K562 (cell line): ENCODE data around the gene CAMSAP2. TPM values are rescaled to one million over a fixed set of nuclear protein-coding genes. Genes with fewer than 3 reads are reported as not detected.

Source experiments
- ATAC-seq: fragments of 200-7000 bp; cut with Tn5 transposase; 3 replicates; pipeline ENCODE4 v1.9.1; 2020; ENCODE audit warnings: moderate library complexity
- BruUV-seq: library from RNA; stranded (reverse); fragments of 400-500 nt; replicated peaks from 2 replicates; lab custom pipeline; 2021; lab: Mats Ljungman, UMichigan
- CTCF ChIA-PET: fragments of 300-600 bp; formaldehyde crosslinking; extraction: SDS; loops from one replicate; lab custom pipeline; 2021; ENCODE audit warnings: low intra/inter-chr PET ratio; lab: Yijun Ruan, JAX
- POLR2A ChIA-PET: fragments of 300-600, 350-650 bp; sonication (Branson Sonifier 250); formaldehyde crosslinking; extraction: SDS; loops from one replicate; lab custom pipeline; 2021; ENCODE audit warnings: antibody characterized with exemption, inconsistent platforms; lab: Yijun Ruan, JAX
- DNase-seq, 4 experiments: peaks; one replicate each; pipeline versions ENCODE4 v3.0.0 to v3.0.0-alpha.2; 2011 to 2018; ENCODE audit warnings: low spot score in 3 of 4, mixed read lengths in 3 of 4; ENCODE audit errors: extremely low read depth in 1 of 4
- FAIRE-seq: peaks from 2 replicates; lab custom pipeline; 2011; peaks lifted over from hg19 to GRCh38; lab: Jason Lieb, UNC
- H2AFZ ChIP-seq: 2 replicates; pipeline ENCODE4 v1.6.0; 2011; ENCODE audit warnings: low read depth, low read length, control low read depth, inconsistent platforms
- H3K27ac ChIP-seq: fragments of 200-600 bp; 3 replicates; pipeline ENCODE4 v1.8.0; 2011; ENCODE audit warnings: low read depth, mild to moderate bottlenecking, control low read depth, inconsistent platforms, low read length, moderate library complexity, mixed read lengths; ENCODE audit errors: extremely low read depth
- H3K27me3 ChIP-seq, 2 experiments: fragments of 300-600 bp in 1 of 2; 2 replicates in 1 of 2; 3 replicates in 1 of 2; pipeline versions ENCODE4 v1.6.0 to v1.8.0; 2011; ENCODE audit warnings: inconsistent platforms in 2 of 2, low read length in 2 of 2, mild to moderate bottlenecking in 1 of 2, mixed read lengths in 1 of 2, moderate library complexity in 1 of 2; ENCODE audit not compliant: control insufficient read depth in 2 of 2, insufficient read depth in 2 of 2
- H3K36me3 ChIP-seq: fragments of 300-600 bp; 3 replicates; pipeline ENCODE4 v1.8.0; 2011; ENCODE audit warnings: mild to moderate bottlenecking, low read length, inconsistent platforms; ENCODE audit not compliant: control insufficient read depth, insufficient read depth
- H3K4me1 ChIP-seq, 2 experiments: fragments of 200-600 bp in 1 of 2; replicated peaks in 1 of 2; 2 replicates in 1 of 2; 3 replicates in 1 of 2; pipeline versions ENCODE4 v1.5.1 to v1.8.0; 2011; ENCODE audit warnings: inconsistent platforms in 2 of 2, low read length in 2 of 2, mild to moderate bottlenecking in 1 of 2, mixed read lengths in 1 of 2, moderate library complexity in 1 of 2; ENCODE audit not compliant: control insufficient read depth in 2 of 2, insufficient read depth in 2 of 2
- H3K4me2 ChIP-seq: 2 replicates; pipeline ENCODE4 v1.6.1; 2011; ENCODE audit warnings: low read length, control low read depth, inconsistent platforms, mixed read lengths; ENCODE audit not compliant: insufficient read depth
- H3K4me3 ChIP-seq: fragments of 200-600 bp; sonication (generic), shearing (Covaris generic); 2 replicates; pipeline ENCODE4 v1.5.1; 2016; ENCODE audit warnings: control low read depth, inconsistent platforms
- H3K79me2 ChIP-seq: fragments of 200-600 bp; 3 replicates; pipeline ENCODE4 v1.8.0; 2011; ENCODE audit warnings: low read length, inconsistent platforms; ENCODE audit not compliant: control insufficient read depth, insufficient read depth
- H3K9ac ChIP-seq, 2 experiments: 2 replicates each; pipeline versions ENCODE4 v1.6.0 to v1.6.1; 2011; ENCODE audit warnings: low read depth in 2 of 2, low read length in 2 of 2, control low read depth in 1 of 2, inconsistent platforms in 1 of 2, mild to moderate bottlenecking in 1 of 2, mixed read lengths in 1 of 2; ENCODE audit not compliant: insufficient read depth in 1 of 2
- H3K9me1 ChIP-seq: one replicate; pipeline ENCODE4 v1.6.0; 2011; ENCODE audit warnings: inconsistent platforms, mild to moderate bottlenecking, low read length, moderate library complexity; ENCODE audit not compliant: control insufficient read depth, insufficient read depth
- H3K9me3 ChIP-seq: replicated peaks from 2 replicates; pipeline ENCODE4 v1.5.1; 2011; ENCODE audit warnings: low read depth, low read length, inconsistent platforms; ENCODE audit not compliant: control insufficient read depth, insufficient read depth
- H4K20me1 ChIP-seq: replicated peaks from 2 replicates; pipeline ENCODE4 v1.6.1; 2011; ENCODE audit warnings: low read length, inconsistent platforms, mixed read lengths; ENCODE audit not compliant: control insufficient read depth, insufficient read depth
- BHLHE40 ChIP-seq: IDR thresholded peaks from 2 replicates; pipeline ENCODE4 v1.6.1; 2011; ENCODE audit warnings: low read length, improper control_type of control experiment
- CEBPG ChIP-seq, 3 experiments: fragments of 200-800 bp in 1 of 3; sonication (Bioruptor generic) in 1 of 3; sonication (generic) in 1 of 3; formaldehyde crosslinking in 1 of 3; IDR thresholded peaks in 2 of 3; conservative IDR thresholded peaks in 1 of 3; 2 replicates each; pipeline versions ENCODE4 v1.6.1 to v1.8.0; 2016 to 2022; ENCODE audit warnings: missing compliant biosample characterization in 2 of 3, missing genetic modification characterization in 2 of 3, mild to moderate bottlenecking in 1 of 3, missing genetic modification reagents in 1 of 3
- ELK3 ChIP-seq: fragments of 450-650 bp; formaldehyde crosslinking; IDR thresholded peaks from 2 replicates; pipeline ENCODE4 v1.4.0; 2020; ENCODE audit warnings: mild to moderate bottlenecking
- MLX ChIP-seq, 2 experiments: fragments of 450-650 bp in 1 of 2; sonication (generic) in 1 of 2; formaldehyde crosslinking; conservative IDR thresholded peaks; 2 replicates each; pipeline versions ENCODE4 v1.4.0 to v1.8.1; 2020 to 2022; ENCODE audit warnings: mild to moderate bottlenecking in 1 of 2, missing genetic modification reagents in 1 of 2
- NFXL1 ChIP-seq: fragments of 450-650 bp; formaldehyde crosslinking; IDR thresholded peaks from 2 replicates; pipeline ENCODE4 v1.4.0; 2021; ENCODE audit warnings: mild to moderate bottlenecking
- POLR3G ChIP-seq: IDR thresholded peaks from 2 replicates; pipeline ENCODE4 v1.6.1; 2011; ENCODE audit not compliant: insufficient read length, insufficient replicate concordance; ENCODE audit errors: extremely low read depth
- PPARD ChIP-seq: fragments of 250-450 bp; sonication (Bioruptor Pico); IDR thresholded peaks from 2 replicates; pipeline ENCODE4 v1.8.0; 2022; ENCODE audit warnings: inconsistent platforms, mild to moderate bottlenecking, moderate library complexity
- SAFB2 ChIP-seq: fragments of 200-400 bp; formaldehyde crosslinking; IDR thresholded peaks from 2 replicates; pipeline ENCODE4 v1.6.1; 2018; ENCODE audit warnings: borderline replicate concordance, low read length, low read depth, moderate library complexity; ENCODE audit not compliant: severe bottlenecking
- SRF ChIP-seq, 2 experiments: fragments of 250-450, 450-650 bp in 1 of 2; sonication (Bioruptor Pico) in 1 of 2; sonication (generic) in 1 of 2; formaldehyde crosslinking; IDR thresholded peaks; 2 replicates each; pipeline versions ENCODE4 v1.5.0 to v1.5.1; 2020 to 2022; ENCODE audit warnings: mild to moderate bottlenecking in 1 of 2, missing genetic modification reagents in 1 of 2
- TFAP4 ChIP-seq: sonication (generic); formaldehyde crosslinking; IDR thresholded peaks from 2 replicates; pipeline ENCODE4 v1.8.0; 2022; ENCODE audit warnings: missing genetic modification reagents, mild to moderate bottlenecking, moderate library complexity, borderline replicate concordance
- ZNF212 ChIP-seq: fragments of 450-650 bp; formaldehyde crosslinking; IDR thresholded peaks from 2 replicates; pipeline ENCODE4 v1.4.0; 2020; ENCODE audit warnings: mild to moderate bottlenecking
- ZNF431 ChIP-seq: sonication (generic); formaldehyde crosslinking; IDR thresholded peaks from 2 replicates; pipeline ENCODE4 v1.8.0; 2022; ENCODE audit warnings: mild to moderate bottlenecking, missing genetic modification reagents
- ZNF561 ChIP-seq: fragments of 450-650 bp; formaldehyde crosslinking; conservative IDR thresholded peaks from 2 replicates; pipeline ENCODE4 v1.4.0; 2020; ENCODE audit warnings: mild to moderate bottlenecking, moderate library complexity
- WGBS: fragments of 100-300 bp; shearing (Covaris generic); methylation state at CpG from one replicate; pipeline ENCODE4 v1.1.6; 2016; ENCODE audit warnings: low coverage, mixed read lengths; ENCODE audit not compliant: insufficient coverage; ENCODE audit errors: missing lambda C conversion rate; 5-methylcytosine and 5-hydroxymethylcytosine counted together
- in situ Hi-C: fragments of 300-500 bp; cut with MboI; formaldehyde crosslinking; loops from 4 replicates; pipeline ENCODE4 v1.15.0; 2018; ENCODE audit warnings: inconsistent platforms, mixed read lengths
- intact Hi-C: fragments of 100-400 bp; cut with micrococcal nuclease; formaldehyde crosslinking; loops from 2 replicates; pipeline ENCODE4 v1.14.2; 2022
- polyA plus RNA-seq, 8 experiments: library from polyadenylated mRNA; depleted of rRNA in 4 of 8; stranded (reverse) in 5 of 8; unstranded in 3 of 8; fragments of >200 nt; fragmentation: Nextera tagmentation in 2 of 8; fragmentation: Illumina TruSeq in 1 of 8; extraction: Ambion mirVana in 2 of 8; extraction: Trizol in 1 of 8; gene quantifications; 2 replicates each; pipeline versions ENCODE4 v1.2.1 to v1.2.3, GENCODE V29; 2011 to 2014; ENCODE audit warnings: inconsistent platforms in 1 of 8, missing spikeins in 1 of 8
- total RNA-seq, 7 experiments: library from RNA; depleted of rRNA in 6 of 7; stranded (reverse); fragments of >200 nt in 6 of 7; fragmentation: Illumina TruSeq in 2 of 7; extraction: Trizol in 2 of 7; gene quantifications; 2 replicates each; pipeline versions ENCODE4 v1.2.1 to v1.2.3, GENCODE V29; 2011 to 2021; ENCODE audit warnings: low replicate concordance in 1 of 7

CAMSAP2 gene
- total and polyA plus RNA-seq, 9 of the 15 experiments (the other 6 are each of a cell fraction or from before 2014, with no cell fraction given) = 1.4 to 7.5 (median 2.7) TPM

DNA sequence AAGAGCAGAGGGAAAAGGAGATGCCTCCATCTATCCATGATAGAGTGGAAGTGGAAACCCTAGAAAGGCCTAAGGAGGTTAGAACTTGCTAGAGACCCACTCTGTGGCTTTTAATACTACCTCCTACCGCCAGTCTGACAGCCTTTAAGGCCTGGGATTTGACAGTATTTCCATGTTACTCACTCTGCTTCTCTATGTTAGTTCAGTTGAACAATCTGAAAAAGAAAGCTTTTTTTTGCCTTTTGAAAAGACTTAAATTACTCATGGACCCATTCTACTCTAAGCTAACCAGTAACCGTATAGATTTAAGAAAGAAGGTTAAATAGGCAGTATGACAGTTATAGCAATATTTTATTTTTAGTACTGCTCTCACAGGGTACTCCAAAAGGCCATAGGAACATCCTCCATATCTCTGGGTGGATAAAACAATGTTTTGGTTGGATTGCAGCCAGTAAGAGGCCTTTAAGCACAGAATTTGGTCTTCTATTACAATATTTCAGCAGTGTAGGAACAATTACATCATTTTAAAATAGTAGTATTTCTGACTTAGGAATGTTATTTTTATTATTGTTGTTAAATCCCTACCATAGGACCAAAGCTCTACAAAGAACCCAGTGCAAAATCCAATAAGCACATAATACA is 118.1 kb downstream of the CAMSAP2 start (continued):
- TF ChIP-seq CEBPG (CRISPR knock-in tag; IDR thresholded peaks at IDR 0.05) (no peak), CEBPG (tag; conservative IDR thresholded peaks at IDR 0.05 in 1 of 2, IDR thresholded peaks at IDR 0.05 in 1 of 2) (peak in 1 of 2 experiments; percentile 73; a peak in 2 of 4 replicates), BHLHE40 (no peak), NFXL1 (CRISPR knock-in tag) (no peak)

DNA sequence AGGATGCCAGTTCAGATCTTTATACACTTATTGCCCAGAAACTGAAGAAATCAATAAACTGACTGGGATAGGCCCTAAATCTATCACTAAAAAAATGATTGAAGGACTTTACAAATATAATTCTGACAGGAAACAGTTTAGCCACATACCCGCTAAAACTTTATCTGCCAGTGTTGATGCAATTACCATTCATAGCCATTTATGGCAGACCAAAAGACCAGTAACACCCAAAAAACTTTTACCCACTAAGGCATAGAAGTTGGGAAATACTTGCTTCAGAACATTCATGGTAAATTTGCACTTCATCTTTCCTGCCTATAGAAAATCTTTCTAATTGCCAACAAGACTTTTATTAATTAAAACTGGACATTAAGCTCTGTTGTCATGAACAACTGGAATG is 119.1 kb downstream of the CAMSAP2 start:
- CTCF ChIA-PET = no interaction called here

More for the DNA sequence above, 119.1 kb downstream of the CAMSAP2 start:
- Histone ChIP-seq H3K27me3 (no peaks in the 10 kb centered on the region), H3K4me1 (no peaks in the 10 kb centered on the region), H3K4me2 (no peak overlapping the region), H3K4me3 (no peak overlapping the region), H3K79me2 (no peaks in the 10 kb centered on the region), H3K36me3 (no peaks in the 10 kb centered on the region), H3K27ac (no peak overlapping the region), H2AFZ (no peak overlapping the region), H3K9me1 (no peaks in the 10 kb centered on the region), H3K9ac (no peak overlapping the region), H4K20me1 (no peaks in the 10 kb centered on the region), H3K9me3 (no peaks in the 10 kb centered on the region)
- WGBS = 74% methylated on average over 1 of the region's 1 CpG
- intact Hi-C loops (no loop called here), in situ Hi-C loops (no loop called here)
- no peak for DNase-seq
- ATAC-seq = no peak
- POLR2A ChIA-PET = no interaction called here
- no peak for TF ChIP-seq SRF (CRISPR knock-in tag; IDR thresholded peaks at IDR 0.05)
- no peak for TF ChIP-seq PPARD (CRISPR knock-in tag)
- no peak for TF ChIP-seq ZNF561 (CRISPR knock-in tag)
- TF ChIP-seq POLR3G = no peak
- no peak for TF ChIP-seq ZNF431 (CRISPR knock-in tag)
- TF ChIP-seq MLX (CRISPR knock-in tag; conservative IDR thresholded peaks at IDR 0.05) = no peak
- no peak for TF ChIP-seq ELK3 (CRISPR knock-in tag)
- TF ChIP-seq ZNF212 (CRISPR knock-in tag) = no peak
- TF ChIP-seq TFAP4 (CRISPR knock-in tag) = no peak
- TF ChIP-seq SAFB2 = no peak
- no TSS peak for BruUV-seq
- no peak for FAIRE-seq
